Fibroblast of villous mesenchyme (primary cell): ENCODE measurements around the gene MYCN. TPM values are rescaled to one million over a fixed set of nuclear protein-coding genes. Genes with fewer than 3 reads are reported as not detected.
"Not testable (repeated sequence)": the region's sequence is repeated elsewhere in the genome, so short reads cannot be mapped to it uniquely, and the experiment has no call there.

Source experiments
- DNase-seq: peaks from one replicate; pipeline ENCODE4 v3.0.0-alpha.2; 2010; ENCODE audit warnings: low read depth
- H3K4me3 ChIP-seq: 2 replicates; pipeline ENCODE4 v1.5.1; 2011; ENCODE audit warnings: low read depth, mild to moderate bottlenecking, low read length
- total RNA-seq: library from RNA; depleted of rRNA; stranded (reverse); fragments of >200 nt; gene quantifications from 2 replicates; pipeline ENCODE4 v1.2.3, GENCODE V29; 2012
- TF ChIP-seq, protein P1 (sequence below): IDR thresholded peaks from 2 replicates; pipeline ENCODE4 v1.5.1; 2012; ENCODE audit warnings: low read depth, mild to moderate bottlenecking, low read length; ENCODE audit not compliant: insufficient read depth

MYCN gene
- total RNA-seq, 1 donor: under 0.01 TPM

DNA sequence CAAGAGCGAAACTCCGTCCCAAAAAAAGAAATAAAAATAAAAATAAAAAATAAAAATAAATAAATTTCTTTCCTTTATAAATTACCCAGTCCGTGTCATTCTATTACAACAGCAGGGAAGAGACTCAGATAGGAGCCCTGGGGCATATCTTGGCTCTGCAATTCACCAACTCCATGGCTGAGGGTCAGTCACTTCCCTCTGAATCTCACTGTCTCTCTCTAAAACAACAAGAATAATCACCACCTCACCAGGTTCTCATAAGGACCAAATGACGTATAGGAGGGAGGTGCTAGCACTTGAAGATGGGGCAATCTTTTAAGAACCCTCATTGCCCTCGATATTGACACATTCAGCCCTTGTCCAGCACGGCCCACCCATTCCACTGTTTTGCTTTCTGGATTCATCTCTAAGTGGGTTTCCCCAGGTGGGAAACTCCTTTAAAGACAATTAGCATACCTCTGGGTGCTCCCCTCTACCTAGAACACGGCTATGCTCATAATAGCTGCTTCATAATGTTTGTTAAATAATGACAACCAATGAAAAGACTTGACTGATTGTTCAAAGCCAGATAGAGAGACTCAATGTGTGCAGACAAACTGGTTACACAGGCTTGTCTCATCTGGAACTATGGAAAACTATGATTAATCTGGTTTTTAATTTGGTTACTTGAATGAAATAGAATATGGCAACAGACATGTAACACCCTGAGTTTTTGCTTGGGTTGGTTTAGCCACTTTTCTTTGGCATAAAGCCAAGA is 15.1 kb downstream of the MYCN start:
- no peak overlapping the region for H3K4me3 ChIP-seq
- TF ChIP-seq, protein P1, sequence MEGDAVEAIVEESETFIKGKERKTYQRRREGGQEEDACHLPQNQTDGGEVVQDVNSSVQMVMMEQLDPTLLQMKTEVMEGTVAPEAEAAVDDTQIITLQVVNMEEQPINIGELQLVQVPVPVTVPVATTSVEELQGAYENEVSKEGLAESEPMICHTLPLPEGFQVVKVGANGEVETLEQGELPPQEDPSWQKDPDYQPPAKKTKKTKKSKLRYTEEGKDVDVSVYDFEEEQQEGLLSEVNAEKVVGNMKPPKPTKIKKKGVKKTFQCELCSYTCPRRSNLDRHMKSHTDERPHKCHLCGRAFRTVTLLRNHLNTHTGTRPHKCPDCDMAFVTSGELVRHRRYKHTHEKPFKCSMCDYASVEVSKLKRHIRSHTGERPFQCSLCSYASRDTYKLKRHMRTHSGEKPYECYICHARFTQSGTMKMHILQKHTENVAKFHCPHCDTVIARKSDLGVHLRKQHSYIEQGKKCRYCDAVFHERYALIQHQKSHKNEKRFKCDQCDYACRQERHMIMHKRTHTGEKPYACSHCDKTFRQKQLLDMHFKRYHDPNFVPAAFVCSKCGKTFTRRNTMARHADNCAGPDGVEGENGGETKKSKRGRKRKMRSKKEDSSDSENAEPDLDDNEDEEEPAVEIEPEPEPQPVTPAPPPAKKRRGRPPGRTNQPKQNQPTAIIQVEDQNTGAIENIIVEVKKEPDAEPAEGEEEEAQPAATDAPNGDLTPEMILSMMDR: no peak
- DNase-seq: no peak

DNA sequence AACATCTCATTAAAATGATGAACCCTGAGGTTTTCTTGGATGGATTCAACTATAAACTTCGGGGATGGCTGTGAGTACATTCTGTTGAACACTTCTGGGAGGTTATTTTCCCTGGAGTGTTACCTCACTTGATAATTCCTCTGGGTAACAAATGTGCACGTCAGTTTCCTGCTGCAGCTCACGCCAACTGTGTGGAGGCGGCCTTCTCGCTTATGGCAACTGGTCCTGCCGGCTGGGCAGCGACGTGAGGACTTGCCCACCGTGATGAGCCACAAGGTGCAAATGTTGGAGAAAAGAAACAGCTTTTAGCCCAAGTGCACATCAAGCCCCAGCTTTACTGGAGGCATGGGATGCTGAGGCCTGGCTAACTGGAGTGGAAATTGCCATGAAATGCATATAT is 15.9 kb downstream of the MYCN start:
- H3K4me3 ChIP-seq: no peak overlapping the region
- no peak for DNase-seq
- TF ChIP-seq, protein P1: no peak

GRCh38 chr2:15956751-15957736 is 16.7 kb downstream of the MYCN start:
- TF ChIP-seq, protein P1: no peak
- DNase-seq: no peak
- H3K4me3 ChIP-seq: no peak overlapping the region

GRCh38 chr2:15957881-15958713 is 17.7 kb downstream of the MYCN start:
- no peak for DNase-seq
- no peak overlapping the region for H3K4me3 ChIP-seq
- TF ChIP-seq, protein P1: no peak

DNA sequence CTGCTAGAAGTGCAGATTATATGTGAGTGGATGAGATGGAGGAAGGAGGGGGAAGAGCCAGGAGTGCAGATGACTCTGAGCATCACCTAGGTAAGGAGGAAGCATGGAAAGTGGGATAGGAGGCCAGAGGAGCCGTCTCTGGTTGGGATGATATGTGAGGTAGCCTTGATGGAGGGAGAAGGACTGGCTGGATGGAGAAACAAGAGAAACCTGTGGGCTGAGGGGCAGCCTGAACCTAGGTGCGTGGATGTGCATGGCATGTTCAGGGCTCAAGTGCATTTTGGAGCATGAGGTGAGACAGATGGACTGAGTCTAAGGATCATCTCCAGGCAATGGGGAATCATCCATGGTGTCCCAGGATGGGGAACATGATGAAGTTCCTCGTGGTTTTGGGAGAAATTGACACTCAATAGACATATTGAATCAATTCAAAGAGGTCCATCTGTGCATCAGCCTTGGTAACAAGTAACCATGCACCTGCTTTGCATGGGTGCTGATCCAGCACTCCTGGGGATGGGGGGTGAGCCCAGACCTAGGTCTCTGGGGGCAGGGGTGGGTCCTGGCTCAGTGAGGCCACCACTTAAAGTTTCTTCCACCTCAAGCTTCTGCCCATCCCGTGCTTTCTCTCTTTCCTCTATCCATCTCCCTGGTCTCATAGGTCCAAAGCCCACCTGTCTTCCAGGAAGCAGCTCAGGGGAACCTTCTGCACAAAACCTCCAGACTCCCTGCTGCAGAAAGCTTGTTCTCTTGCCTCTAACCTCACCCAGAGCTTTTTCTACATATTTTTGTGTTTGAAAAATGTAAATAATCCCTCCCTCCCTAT is 19.2 kb downstream of the MYCN start:
- no peak overlapping the region for H3K4me3 ChIP-seq
- no peak for DNase-seq
- TF ChIP-seq, protein P1: no peak

DNA sequence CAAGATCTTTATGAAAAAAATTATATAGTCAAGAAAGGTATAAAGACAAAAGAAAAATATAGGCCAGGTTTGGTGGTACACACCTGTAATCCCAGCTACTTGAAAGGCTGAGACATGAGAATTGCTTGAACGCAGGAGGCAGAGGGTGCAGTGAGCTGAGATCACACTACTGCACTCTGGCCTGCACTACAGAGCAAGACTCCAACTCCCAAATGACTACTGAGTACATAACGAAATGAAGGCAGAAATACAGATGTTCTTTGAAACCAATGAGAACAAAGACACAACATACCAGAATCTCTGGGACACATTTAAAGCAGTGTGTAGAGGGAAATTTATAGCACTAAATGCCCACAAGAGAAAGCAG is 19.8 kb downstream of the MYCN start:
- not testable (repeated sequence) for DNase-seq, H3K4me3 ChIP-seq

- not testable (repeated sequence) for H3K4me3 ChIP-seq, DNase-seq
Observed at GRCh38 chr2:15963109-15963976, 23.0 kb downstream of the MYCN start.
